GM15510 (cell line): ENCODE results near the gene FLT3.

Experiments
- POLR2A ChIP-seq: IDR thresholded peaks from 3 replicates; pipeline ENCODE4 v1.6.1; 2011; ENCODE audit warnings: borderline replicate concordance; ENCODE audit not compliant: insufficient read length; ENCODE audit errors: extremely low read depth

The FLT3 gene

GRCh38 chr13:27977476-27978300 lies 122.7 kb downstream of the FLT3 start:
- TF ChIP-seq POLR2A: no peak

GRCh38 chr13:27976362-27977091 lies 123.8 kb downstream of the FLT3 start:
- TF ChIP-seq POLR2A: no peak

GRCh38 chr13:27975564-27976361 lies 124.6 kb downstream of the FLT3 start:
- TF ChIP-seq POLR2A: no peak

- TF ChIP-seq POLR2A: no peak
Measured at GRCh38 chr13:27973961-27974662, 126.3 kb downstream of the FLT3 start.

GRCh38 chr13:27973291-27973690 lies 127.1 kb downstream of the FLT3 start:
- no peak for TF ChIP-seq POLR2A

GRCh38 chr13:27972478-27972820 lies 127.9 kb downstream of the FLT3 start:
- no peak for TF ChIP-seq POLR2A

- no peak for TF ChIP-seq POLR2A
Measured at GRCh38 chr13:27971776-27972477, 128.4 kb downstream of the FLT3 start.

GRCh38 chr13:27971236-27971645 lies 129.1 kb downstream of the FLT3 start:
- TF ChIP-seq POLR2A: no peak

- TF ChIP-seq POLR2A: no peak
Measured at GRCh38 chr13:27970382-27971235, 129.8 kb downstream of the FLT3 start.

GRCh38 chr13:27969866-27970229 lies 130.5 kb downstream of the FLT3 start:
- no peak for TF ChIP-seq POLR2A

GRCh38 chr13:27969082-27969865 lies 131.1 kb downstream of the FLT3 start, which contains the start of gene CDX2:
Gene CDX2 (minus strand): TSS chr13:27969315. CDS start chr13:27969006, 309 bp downstream.
- no peak for TF ChIP-seq POLR2A

- TF ChIP-seq POLR2A: no peak
Measured at GRCh38 chr13:27968316-27969081, 131.9 kb downstream of the FLT3 start.
